GM21447 (cell line): Measurements from ENCODE around the gene PRKCD.
"Not testable (repeated sequence)": the region's sequence is repeated elsewhere in the genome, so short reads cannot be mapped to it uniquely, and the experiment has no call there.

Experiments used
- ATAC-seq: cut with Tn5 transposase; IDR thresholded peaks from one replicate; pipeline ENCODE4 v1.9.1; 2021; ENCODE audit not compliant: unreplicated experiment

Gene PRKCD

GRCh38 chr3:53139906-53140846, 20.8 kb upstream of the PRKCD start:
- no peak for ATAC-seq

GRCh38 chr3:53140847-53141845, 19.9 kb upstream of the PRKCD start:
- ATAC-seq = no peak

GRCh38 chr3:53142986-53143385, 18.0 kb upstream of the PRKCD start:
- ATAC-seq = no peak

GRCh38 chr3:53144446-53144845, 16.6 kb upstream of the PRKCD start:
- ATAC-seq = no peak

DNA sequence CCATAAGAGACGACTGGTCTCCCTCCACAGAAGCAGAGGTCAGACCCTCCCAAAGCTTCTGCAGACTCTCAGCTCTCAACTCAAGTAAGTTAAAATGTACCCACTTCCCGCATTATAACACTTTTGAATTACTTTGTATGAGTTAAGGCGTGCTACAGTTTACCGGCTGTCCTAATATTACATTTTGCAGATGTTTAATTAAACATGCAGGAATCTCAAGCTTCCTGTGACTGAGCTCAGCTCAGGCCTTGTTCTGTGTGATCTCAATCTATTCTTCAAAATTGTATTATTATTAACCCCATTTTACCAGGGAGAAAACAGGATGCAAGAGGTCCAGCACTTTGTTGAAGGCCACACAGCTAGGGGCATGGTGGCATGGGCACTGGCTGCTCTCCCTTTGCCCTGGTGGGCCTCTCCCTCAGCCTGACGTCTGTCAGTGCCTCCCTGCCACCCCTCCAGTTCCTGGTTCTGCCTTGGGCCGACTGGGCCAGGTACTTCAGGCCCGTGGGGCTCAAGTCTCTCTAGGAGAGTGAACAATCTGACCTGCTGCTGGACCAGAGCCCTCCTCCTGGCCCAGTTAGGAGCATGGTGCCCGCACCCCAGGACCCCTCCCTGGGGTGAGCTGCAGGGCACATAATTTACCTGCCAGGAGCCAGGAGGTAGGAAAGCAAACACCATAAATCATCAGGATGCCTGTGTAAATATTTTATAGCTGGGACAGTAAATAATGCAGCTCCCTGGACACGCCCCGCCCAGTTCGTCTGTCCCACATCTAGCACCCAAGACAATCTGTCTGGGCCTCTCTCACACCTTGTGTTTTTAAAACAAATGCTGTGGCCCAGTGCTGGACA, 15.9 kb upstream of the PRKCD start:
- ATAC-seq = no peak

- ATAC-seq = no peak
These were observed 15.3 kb upstream of the PRKCD start for GRCh38 chr3:53145713-53146080.

GRCh38 chr3:53146319-53146891, 14.6 kb upstream of the PRKCD start:
- no peak for ATAC-seq

- ATAC-seq = no peak
These were observed 13.7 kb upstream of the PRKCD start for GRCh38 chr3:53147151-53147902.

DNA sequence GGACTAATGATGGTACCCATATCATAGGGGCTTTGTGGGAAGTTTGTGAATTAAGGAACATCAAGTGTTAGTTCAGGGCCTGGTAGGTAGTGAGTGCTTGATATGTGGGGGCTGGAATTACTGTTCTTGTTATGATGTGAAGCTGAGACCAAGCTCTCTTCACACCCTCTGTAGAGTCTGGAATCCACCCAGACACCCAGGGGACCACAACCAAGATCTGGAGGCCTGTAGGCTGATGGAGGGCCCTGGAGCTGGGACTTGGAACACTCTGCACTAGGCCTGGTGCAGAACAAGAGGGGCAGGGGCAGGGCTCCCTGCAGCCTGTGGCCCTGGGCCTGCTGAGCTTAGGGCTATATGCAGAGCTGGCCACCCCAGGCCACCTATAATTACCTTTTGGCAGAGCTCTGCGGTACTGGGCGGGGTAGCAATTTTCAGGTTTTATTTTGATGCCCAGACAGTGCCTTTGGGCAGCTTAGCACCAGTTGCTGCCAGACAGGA, 13.1 kb upstream of the PRKCD start:
- ATAC-seq = no peak

- no peak for ATAC-seq
These were observed 11.9 kb upstream of the PRKCD start for GRCh38 chr3:53149006-53149690.

- ATAC-seq = no peak
These were observed 11.3 kb upstream of the PRKCD start for GRCh38 chr3:53149699-53150098.

DNA sequence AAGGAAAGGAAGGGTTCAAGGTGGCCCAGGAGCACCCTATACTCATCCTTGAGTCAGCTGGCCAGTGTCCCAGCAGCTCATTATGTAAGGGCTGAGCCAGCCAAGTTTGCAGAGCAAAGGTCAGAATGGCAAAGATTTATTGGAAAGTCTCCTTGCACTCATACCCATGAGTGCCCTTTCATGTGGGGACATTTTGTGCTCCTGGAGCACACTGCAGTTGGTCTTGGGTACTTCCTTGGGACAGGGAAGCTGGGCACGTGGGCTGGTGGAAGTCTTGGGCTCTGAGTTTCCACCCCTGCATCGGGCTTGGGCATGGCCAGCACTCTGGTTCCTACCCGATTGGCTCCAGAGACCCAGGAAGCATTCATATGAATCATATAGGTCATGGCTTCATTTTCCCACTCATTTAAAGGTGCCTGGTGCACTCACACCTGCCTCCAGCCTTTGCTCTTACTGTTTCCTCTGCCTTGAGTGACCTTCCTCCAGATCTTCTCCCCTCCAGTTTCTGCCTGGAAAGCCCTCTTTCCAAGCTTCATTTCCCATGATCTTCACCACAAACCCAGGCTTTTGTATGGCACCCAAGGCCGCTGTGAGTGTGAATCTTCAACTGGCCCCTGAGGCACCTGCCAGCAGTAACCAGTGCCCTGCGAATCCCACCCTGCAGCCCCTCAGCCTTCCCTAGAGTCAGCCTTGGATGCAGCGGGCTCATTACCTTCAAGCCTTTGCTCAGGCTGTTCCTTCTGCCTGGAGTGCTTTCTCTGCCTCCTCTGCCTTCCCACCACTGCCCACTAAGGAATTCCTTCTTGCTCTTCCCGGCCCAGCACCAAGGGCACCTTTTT, 10.5 kb upstream of the PRKCD start:
- ATAC-seq = no peak

- not testable (repeated sequence) for ATAC-seq
These were observed 9.9 kb upstream of the PRKCD start for GRCh38 chr3:53151086-53151438.

- ATAC-seq = no peak
These were observed 9.5 kb upstream of the PRKCD start for GRCh38 chr3:53151465-53151864.

DNA sequence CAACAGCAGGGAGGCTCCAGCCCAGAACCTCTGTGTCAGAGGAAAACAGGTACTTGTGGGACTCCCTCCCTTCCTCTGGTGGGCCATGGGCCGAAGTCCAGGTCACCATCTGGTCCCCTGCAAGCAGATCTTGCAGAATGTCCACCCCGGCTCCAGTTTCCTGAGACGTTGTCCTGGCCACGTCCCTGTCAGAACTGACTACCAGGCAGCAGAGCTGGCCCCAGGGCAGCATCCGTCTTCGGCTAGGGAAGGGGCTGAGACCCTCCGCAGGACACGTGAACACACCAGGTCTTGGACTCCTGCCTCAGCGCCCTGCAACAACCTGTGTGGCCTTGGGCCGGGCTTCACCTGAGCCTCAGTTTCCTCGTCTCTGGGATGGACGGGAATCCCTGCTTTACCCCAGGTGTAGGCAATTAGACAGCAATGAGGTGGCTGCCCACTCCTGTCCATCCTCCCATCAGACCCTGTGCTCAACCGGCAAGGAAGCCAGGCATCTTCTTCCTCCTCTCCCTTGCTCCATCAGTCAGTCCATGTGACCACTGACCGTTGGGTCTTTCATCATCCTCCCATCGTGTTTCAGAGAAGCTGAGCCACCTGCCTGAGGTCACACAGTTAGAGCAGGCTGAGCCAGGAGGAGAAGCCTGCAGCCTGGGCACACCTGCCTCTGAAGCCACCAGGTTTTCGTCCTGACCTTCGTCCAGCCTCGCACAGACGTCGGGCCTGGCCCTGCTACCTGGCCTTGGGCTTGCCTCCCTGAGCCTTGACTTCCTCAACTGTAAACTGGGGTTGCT, 8.9 kb upstream of the PRKCD start:
- no peak for ATAC-seq

DNA sequence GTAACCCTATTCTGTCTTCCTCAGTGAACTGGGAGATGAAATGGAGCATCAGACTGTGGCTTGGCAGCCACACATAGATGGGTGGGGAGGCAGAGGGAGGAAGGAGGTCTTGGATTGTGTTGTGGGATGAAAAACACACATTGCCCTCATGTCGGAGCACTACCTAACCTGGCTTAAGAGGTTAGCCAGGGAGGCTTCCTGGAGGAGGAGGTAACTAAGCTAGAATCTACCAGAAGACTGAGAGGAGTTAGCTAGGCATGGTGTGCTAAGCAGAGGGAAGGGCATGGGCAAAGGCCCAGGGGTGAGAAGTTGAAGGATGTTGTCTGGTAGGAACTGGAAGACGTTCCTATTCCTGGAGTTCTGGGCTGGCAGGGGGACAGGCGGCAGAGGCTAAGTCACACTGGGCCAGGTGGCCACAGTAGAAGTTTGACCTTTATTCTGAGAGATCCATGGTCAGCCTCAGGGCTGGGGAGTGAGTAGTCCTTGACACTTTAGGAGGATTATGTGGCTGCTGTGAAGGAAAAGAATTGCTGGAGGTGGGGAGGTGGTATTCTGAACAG, 7.7 kb upstream of the PRKCD start:
- no peak for ATAC-seq

DNA sequence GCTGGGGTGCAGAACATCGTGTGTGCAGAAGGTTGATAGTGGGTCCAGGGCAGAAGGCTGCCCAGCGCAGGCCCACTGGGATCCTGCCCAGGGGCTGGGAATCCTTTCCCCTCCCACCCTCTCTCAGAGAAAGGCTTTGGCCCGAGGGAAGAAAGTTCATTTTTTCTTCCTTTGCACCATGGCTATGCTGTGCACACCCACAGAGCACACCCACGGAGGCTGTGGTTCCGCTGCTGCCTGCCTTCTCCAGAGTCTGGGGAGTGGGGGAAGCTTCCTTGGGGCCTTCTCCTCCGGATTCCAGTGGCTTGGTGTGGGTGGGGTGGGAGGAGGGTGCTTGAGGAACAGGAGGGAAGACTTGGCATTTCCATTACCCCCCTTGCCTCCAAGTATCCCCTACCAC, 7.0 kb upstream of the PRKCD start:
- no peak for ATAC-seq
